Measurements from ENCODE around the gene IL2RG.

IL2RG gene

DNA sequence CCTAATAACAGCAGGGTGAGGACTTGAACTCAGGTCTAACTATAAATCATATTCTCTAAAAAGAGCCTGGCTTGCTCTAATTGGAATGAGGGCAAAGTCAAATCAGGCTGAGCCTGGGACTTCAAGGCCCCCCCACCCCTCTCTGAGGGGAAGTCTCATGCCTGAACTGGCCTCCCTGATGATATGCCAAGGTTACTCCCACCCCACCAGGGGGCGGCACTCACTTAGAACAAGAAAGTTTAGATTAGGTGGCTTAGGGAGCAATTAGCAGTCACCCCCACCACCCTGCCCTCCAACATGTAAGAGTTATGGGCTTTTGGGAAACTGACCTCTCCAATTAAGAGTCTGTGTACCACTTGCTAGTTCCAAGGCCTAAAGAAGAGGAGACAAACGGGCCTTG is 13.1 kb downstream of the IL2RG start:
- H3K9ac ChIP-seq (ENCODE audit: low read length) = peak overlapping the region; percentile 72
- H3K27ac ChIP-seq (ENCODE audit: low read depth, low read length) = no peak overlapping the region
- H3K36me3 ChIP-seq (ENCODE audit: control insufficient read depth, insufficient read depth, low read length) = no peaks in the 10 kb centered on the region
- peaks cover 46% of the 10 kb centered on the region for H3K27me3 ChIP-seq (ENCODE audit: control insufficient read depth, insufficient read depth, low read length)
- H3K4me1 ChIP-seq (ENCODE audit: control insufficient read depth, insufficient read depth, low read length) = peaks cover 50% of the 10 kb centered on the region
- peak overlapping the region; percentile 53; the same call in 1 of the 2 replicates for H3K4me3 ChIP-seq (ENCODE audit: low read depth, low read length)
- H3K9me3 ChIP-seq (ENCODE audit: control insufficient read depth, insufficient read depth, low read depth, low read length) = no peaks in the 10 kb centered on the region; the same call in 1 of the 2 replicates

DNA sequence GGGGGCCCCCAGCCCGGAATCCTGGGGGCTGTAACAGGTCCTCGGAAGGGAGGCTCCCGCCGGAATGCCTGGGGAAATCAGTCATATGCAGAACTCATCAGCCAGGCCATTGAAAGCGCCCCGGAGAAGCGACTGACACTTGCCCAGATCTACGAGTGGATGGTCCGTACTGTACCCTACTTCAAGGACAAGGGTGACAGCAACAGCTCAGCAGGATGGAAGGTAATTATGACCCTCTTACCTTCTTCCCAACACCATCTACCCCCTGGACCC is 14.7 kb downstream of the IL2RG start:
- H3K4me1 ChIP-seq (ENCODE audit: control insufficient read depth, insufficient read depth, low read length) = peaks cover 35% of the 10 kb centered on the region
- H3K9ac ChIP-seq (ENCODE audit: low read length) = peak overlapping the region; percentile 41
- no peaks in the 10 kb centered on the region for H3K36me3 ChIP-seq (ENCODE audit: control insufficient read depth, insufficient read depth, low read length)
- H3K27me3 ChIP-seq (ENCODE audit: control insufficient read depth, insufficient read depth, low read length) = peaks cover 43% of the 10 kb centered on the region
- no peak overlapping the region for H3K27ac ChIP-seq (ENCODE audit: low read depth, low read length)
- H3K9me3 ChIP-seq (ENCODE audit: control insufficient read depth, insufficient read depth, low read depth, low read length) = no peaks in the 10 kb centered on the region; the same call in 1 of the 2 replicates
- peak overlapping the region; percentile 74 for H3K4me3 ChIP-seq (ENCODE audit: low read depth, low read length)

- Histone ChIP-seq H3K27me3 (ENCODE audit: control insufficient read depth, insufficient read depth, low read length) (peaks cover 38% of the 10 kb centered on the region), H3K4me1 (ENCODE audit: control insufficient read depth, insufficient read depth, low read length) (peaks cover 30% of the 10 kb centered on the region), H3K36me3 (ENCODE audit: control insufficient read depth, insufficient read depth, low read length) (no peaks in the 10 kb centered on the region), H3K4me3 (ENCODE audit: low read depth, low read length) (peak overlapping the region; percentile 74), H3K9ac (ENCODE audit: low read length) (peak overlapping the region; percentile 41), H3K27ac (ENCODE audit: low read depth, low read length) (no peak overlapping the region), H3K9me3 (ENCODE audit: control insufficient read depth, insufficient read depth, low read depth, low read length) (no peaks in the 10 kb centered on the region; the same call in 1 of the 2 replicates)
These were observed 15.2 kb downstream of the IL2RG start for GRCh38 chrX:71095981-71096759.

DNA sequence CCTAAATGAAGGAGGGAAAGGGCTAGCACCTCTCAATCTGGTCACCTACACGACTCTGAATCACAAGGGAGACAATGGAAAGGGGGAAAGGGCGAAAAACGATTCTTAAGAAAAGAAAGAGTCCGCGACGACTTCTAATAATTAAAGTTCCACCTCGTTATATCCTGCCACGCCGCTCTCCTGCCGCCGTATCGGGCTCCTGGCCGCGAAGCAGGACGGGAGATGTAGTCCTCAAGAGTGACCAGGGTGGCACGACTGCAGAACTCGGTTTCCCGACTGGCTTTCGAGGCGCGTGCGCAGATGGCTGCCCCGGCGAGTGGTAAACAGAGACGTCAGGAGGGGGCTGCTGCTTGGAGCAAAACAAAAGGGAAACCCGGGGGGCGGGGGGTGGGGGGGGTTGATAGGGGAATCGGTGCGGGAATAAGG is 15.8 kb downstream of the IL2RG start, which contains the start of gene FOXO4:
Gene FOXO4 (plus strand): TSS at position 297 of the 426 bp plus-strand sequence. CDS start 678 bp downstream, outside the sequence.
- no peaks in the 10 kb centered on the region; the same call in 1 of the 2 replicates for H3K9me3 ChIP-seq (ENCODE audit: control insufficient read depth, insufficient read depth, low read depth, low read length)
- peaks cover 32% of the 10 kb centered on the region for H3K27me3 ChIP-seq (ENCODE audit: control insufficient read depth, insufficient read depth, low read length)
- no peaks in the 10 kb centered on the region for H3K36me3 ChIP-seq (ENCODE audit: control insufficient read depth, insufficient read depth, low read length)
- H3K4me1 ChIP-seq (ENCODE audit: control insufficient read depth, insufficient read depth, low read length) = peaks cover 24% of the 10 kb centered on the region
- peak within 1 kb of the TSS; percentile 74 for H3K4me3 ChIP-seq (ENCODE audit: low read depth, low read length)
- H3K9ac ChIP-seq (ENCODE audit: low read length) = peak within 1 kb of the TSS; percentile 54
- H3K27ac ChIP-seq (ENCODE audit: low read depth, low read length) = no peak within 1 kb of the TSS

- Histone ChIP-seq H3K36me3 (ENCODE audit: control insufficient read depth, insufficient read depth, low read length) (no peaks in the 10 kb centered on the region), H3K4me3 (ENCODE audit: low read depth, low read length) (peak overlapping the region; percentile 74), H3K9me3 (ENCODE audit: control insufficient read depth, insufficient read depth, low read depth, low read length) (no peaks in the 10 kb centered on the region; the same call in 1 of the 2 replicates), H3K9ac (ENCODE audit: low read length) (peak overlapping the region; percentile 54), H3K4me1 (ENCODE audit: control insufficient read depth, insufficient read depth, low read length) (peaks cover 21% of the 10 kb centered on the region), H3K27ac (ENCODE audit: low read depth, low read length) (no peak overlapping the region), H3K27me3 (ENCODE audit: control insufficient read depth, insufficient read depth, low read length) (peaks cover 26% of the 10 kb centered on the region)
These were observed 16.3 kb downstream of the IL2RG start for GRCh38 chrX:71095033-71095432.

DNA sequence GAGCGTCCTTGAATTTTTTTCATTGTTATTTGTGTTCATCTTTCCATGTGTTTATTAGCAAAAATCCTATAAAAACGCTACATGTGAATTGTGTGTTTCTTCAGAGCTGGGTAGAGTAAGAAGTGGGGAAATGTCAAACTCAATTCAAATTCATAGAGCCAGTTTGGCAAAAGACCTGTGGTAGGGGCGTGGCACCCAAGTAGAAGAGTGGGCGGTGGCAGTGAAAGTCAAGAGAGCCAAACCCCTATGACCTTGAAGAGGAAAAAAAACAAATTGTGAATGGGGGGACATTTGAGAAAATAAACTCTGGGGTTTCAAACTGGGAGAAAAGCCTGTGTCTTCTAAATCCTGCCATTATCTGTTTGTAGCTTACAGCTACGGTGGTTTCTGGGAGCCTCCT is 20.1 kb downstream of the IL2RG start:
- H3K9ac ChIP-seq (ENCODE audit: low read length) = no peak overlapping the region
- H3K27ac ChIP-seq (ENCODE audit: low read depth, low read length) = no peak overlapping the region

GRCh38 chrX:71085900-71086299 is 25.5 kb downstream of the IL2RG start:
- no peaks in the 10 kb centered on the region for H3K36me3 ChIP-seq (ENCODE audit: control insufficient read depth, insufficient read depth, low read length)
- H3K27me3 ChIP-seq (ENCODE audit: control insufficient read depth, insufficient read depth, low read length) = no peaks in the 10 kb centered on the region
- H3K4me3 ChIP-seq (ENCODE audit: low read depth, low read length) = no peak overlapping the region
- no peak overlapping the region for H3K27ac ChIP-seq (ENCODE audit: low read depth, low read length)
- no peaks in the 10 kb centered on the region for H3K4me1 ChIP-seq (ENCODE audit: control insufficient read depth, insufficient read depth, low read length)
- no peaks in the 10 kb centered on the region; the same call in 1 of the 2 replicates for H3K9me3 ChIP-seq (ENCODE audit: control insufficient read depth, insufficient read depth, low read depth, low read length)
- no peak overlapping the region for H3K9ac ChIP-seq (ENCODE audit: low read length)

More for the DNA sequence above, 20.1 kb downstream of the IL2RG start:
- Histone ChIP-seq H3K36me3 (ENCODE audit: control insufficient read depth, insufficient read depth, low read length) (no peaks in the 10 kb centered on the region), H3K27me3 (ENCODE audit: control insufficient read depth, insufficient read depth, low read length) (peaks cover under 1% of the 10 kb centered on the region; the same call in 1 of the 2 replicates), H3K4me3 (ENCODE audit: low read depth, low read length) (no peak overlapping the region), H3K9me3 (ENCODE audit: control insufficient read depth, insufficient read depth, low read depth, low read length) (no peaks in the 10 kb centered on the region; the same call in 1 of the 2 replicates), H3K4me1 (ENCODE audit: control insufficient read depth, insufficient read depth, low read length) (peaks cover 3% of the 10 kb centered on the region; the same call in 1 of the 2 replicates)

DNA sequence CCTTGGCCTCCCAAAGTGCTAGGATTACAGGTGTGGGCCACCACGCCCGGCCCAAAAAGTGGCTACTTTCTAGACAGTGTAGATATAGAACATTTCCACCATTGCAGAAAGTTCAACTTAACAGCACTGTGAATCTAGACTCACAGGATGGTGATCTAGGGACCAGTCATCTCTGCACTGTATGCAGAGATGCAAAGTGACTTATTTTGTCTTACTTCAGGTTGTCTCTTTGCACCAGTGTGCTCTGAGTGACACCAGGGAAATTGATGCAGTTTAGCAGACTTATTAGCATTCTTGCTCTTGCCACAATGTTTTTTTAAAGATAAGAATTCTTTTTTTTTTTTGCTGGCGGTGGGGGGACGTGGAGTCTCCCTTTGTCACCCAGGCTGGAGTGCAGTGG is 28.6 kb downstream of the IL2RG start:
- no peak overlapping the region for H3K9ac ChIP-seq (ENCODE audit: low read length)

DNA sequence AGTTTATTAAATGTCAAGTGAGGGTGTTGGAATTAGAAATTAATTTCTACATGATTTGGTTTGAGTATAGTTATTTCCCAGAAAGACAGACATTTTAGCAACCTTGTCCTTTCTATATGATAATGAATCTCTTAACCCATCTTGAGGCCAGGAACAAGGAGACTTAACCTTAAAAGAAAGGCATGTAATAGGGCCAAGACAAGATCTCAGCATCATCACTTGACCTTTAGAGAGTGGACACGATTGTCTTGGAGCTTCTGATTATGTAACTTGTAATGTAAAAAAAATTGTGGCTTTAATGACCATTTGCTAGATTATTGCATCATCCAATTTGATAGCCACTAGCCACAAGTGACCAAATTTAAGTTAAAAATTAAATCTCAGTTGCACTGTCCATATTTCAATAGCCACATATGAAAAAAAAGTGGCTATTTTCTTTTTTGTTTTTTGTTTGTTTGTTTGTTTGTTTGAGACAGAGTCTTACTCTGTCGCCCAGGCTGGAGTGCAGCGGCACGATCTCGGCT is 29.2 kb downstream of the IL2RG start:
- Histone ChIP-seq H3K27ac (ENCODE audit: low read depth, low read length) (no peak overlapping the region), H3K4me3 (ENCODE audit: low read depth, low read length) (no peak overlapping the region), H3K4me1 (ENCODE audit: control insufficient read depth, insufficient read depth, low read length) (no peaks in the 10 kb centered on the region), H3K9ac (ENCODE audit: low read length) (no peak overlapping the region), H3K36me3 (ENCODE audit: control insufficient read depth, insufficient read depth, low read length) (no peaks in the 10 kb centered on the region), H3K9me3 (ENCODE audit: control insufficient read depth, insufficient read depth, low read depth, low read length) (peaks cover 2% of the 10 kb centered on the region; the same call in 1 of the 2 replicates), H3K27me3 (ENCODE audit: control insufficient read depth, insufficient read depth, low read length) (no peaks in the 10 kb centered on the region)

More for the DNA sequence above, 28.6 kb downstream of the IL2RG start:
- Histone ChIP-seq H3K4me1 (ENCODE audit: control insufficient read depth, insufficient read depth, low read length) (no peaks in the 10 kb centered on the region), H3K36me3 (ENCODE audit: control insufficient read depth, insufficient read depth, low read length) (no peaks in the 10 kb centered on the region), H3K4me3 (ENCODE audit: low read depth, low read length) (no peak overlapping the region), H3K27ac (ENCODE audit: low read depth, low read length) (no peak overlapping the region), H3K27me3 (ENCODE audit: control insufficient read depth, insufficient read depth, low read length) (no peaks in the 10 kb centered on the region), H3K9me3 (ENCODE audit: control insufficient read depth, insufficient read depth, low read depth, low read length) (peaks cover 2% of the 10 kb centered on the region; the same call in 1 of the 2 replicates)

- no peak overlapping the region for H3K27ac ChIP-seq (ENCODE audit: low read depth, low read length)
- peaks cover 2% of the 10 kb centered on the region; the same call in 1 of the 2 replicates for H3K9me3 ChIP-seq (ENCODE audit: control insufficient read depth, insufficient read depth, low read depth, low read length)
- no peaks in the 10 kb centered on the region for H3K4me1 ChIP-seq (ENCODE audit: control insufficient read depth, insufficient read depth, low read length)
- H3K36me3 ChIP-seq (ENCODE audit: control insufficient read depth, insufficient read depth, low read length) = no peaks in the 10 kb centered on the region
- no peak overlapping the region for H3K4me3 ChIP-seq (ENCODE audit: low read depth, low read length)
- H3K9ac ChIP-seq (ENCODE audit: low read length) = no peak overlapping the region
- H3K27me3 ChIP-seq (ENCODE audit: control insufficient read depth, insufficient read depth, low read length) = no peaks in the 10 kb centered on the region
These were observed 29.9 kb downstream of the IL2RG start for GRCh38 chrX:71081330-71082123.
